Dendritic cell treated with granulocyte-macrophage colony-stimulating factor and Interleukin-4, amounts not matched to agents 40 ng/mL and 50 ng/mL, for 4 days (primary cell): ENCODE results near the gene CCL16.
"Not testable (repeated sequence)": the region's sequence is repeated elsewhere in the genome, so short reads cannot be mapped to it uniquely, and the experiment has no call there.

Source experiments
- H3K27ac Mint-ChIP-seq: one replicate; pipeline ENCODE4 v1.8.0; 2022; ENCODE audit warnings: mild to moderate bottlenecking, mixed read lengths
- H3K27me3 Mint-ChIP-seq: one replicate; pipeline ENCODE4 v1.8.0; 2022; ENCODE audit warnings: mild to moderate bottlenecking, mixed read lengths
- H3K36me3 Mint-ChIP-seq: one replicate; pipeline ENCODE4 v1.8.0; 2022; ENCODE audit warnings: low read depth, mixed read lengths
- H3K4me1 Mint-ChIP-seq: one replicate; pipeline ENCODE4 v1.8.0; 2022; ENCODE audit warnings: low read depth, mixed read lengths
- H3K4me3 Mint-ChIP-seq: one replicate; pipeline ENCODE4 v1.8.0; 2022; ENCODE audit warnings: mild to moderate bottlenecking, moderate library complexity, mixed read lengths
- H3K9me3 Mint-ChIP-seq: one replicate; pipeline ENCODE4 v1.8.0; 2022; ENCODE audit warnings: mixed read lengths
- intact Hi-C: fragments of 100-400 bp; cut with micrococcal nuclease; formaldehyde crosslinking; loops from one replicate; pipeline ENCODE4 v1.15.0; 2022

CCL16 gene

GRCh38 chr17:36001862-36002603, 20.7 kb upstream of the CCL16 start:
- intact Hi-C loops: no loop called here
- peaks cover 32% of the 10 kb centered on the region for H3K4me1 Mint-ChIP-seq
- no peaks in the 10 kb centered on the region for H3K27me3 Mint-ChIP-seq
- H3K4me3 Mint-ChIP-seq: no peak overlapping the region
- H3K9me3 Mint-ChIP-seq: no peaks in the 10 kb centered on the region
- H3K27ac Mint-ChIP-seq: peak overlapping the region; percentile 48
- H3K36me3 Mint-ChIP-seq: no peaks in the 10 kb centered on the region

GRCh38 chr17:36001110-36001771, 19.9 kb upstream of the CCL16 start, which contains the start of gene CCL15:
TSS of gene CCL15 (minus strand) at chr17:36001553. CDS start at chr17:36001492, 61 bp downstream.
- Mint-ChIP-seq H3K36me3 (no peaks in the 10 kb centered on the region), H3K27ac (peak within 1 kb of the TSS; percentile 48), H3K4me1 (peaks cover 32% of the 10 kb centered on the region), H3K4me3 (no peak within 1 kb of the TSS), H3K9me3 (no peaks in the 10 kb centered on the region), H3K27me3 (peaks cover 1% of the 10 kb centered on the region)
- intact Hi-C loops: no loop called here

GRCh38 chr17:36000732-36001109, 19.4 kb upstream of the CCL16 start:
- intact Hi-C loops: no loop called here
- Mint-ChIP-seq H3K27ac (no peak overlapping the region), H3K27me3 (peaks cover 1% of the 10 kb centered on the region), H3K36me3 (no peaks in the 10 kb centered on the region), H3K4me1 (peaks cover 32% of the 10 kb centered on the region), H3K9me3 (no peaks in the 10 kb centered on the region), H3K4me3 (no peak overlapping the region)

GRCh38 chr17:35998756-35999155, 17.5 kb upstream of the CCL16 start:
- H3K27me3 Mint-ChIP-seq: peaks cover 1% of the 10 kb centered on the region
- peaks cover 28% of the 10 kb centered on the region for H3K4me1 Mint-ChIP-seq
- no peaks in the 10 kb centered on the region for H3K36me3 Mint-ChIP-seq
- peak overlapping the region; percentile 35 for H3K27ac Mint-ChIP-seq
- no peaks in the 10 kb centered on the region for H3K9me3 Mint-ChIP-seq
- intact Hi-C loops: no loop called here
- no peak overlapping the region for H3K4me3 Mint-ChIP-seq

GRCh38 chr17:35998018-35998545, 16.8 kb upstream of the CCL16 start:
- H3K27ac Mint-ChIP-seq: no peak overlapping the region
- intact Hi-C loops: no loop called here
- H3K36me3 Mint-ChIP-seq: no peaks in the 10 kb centered on the region
- peaks cover 1% of the 10 kb centered on the region for H3K27me3 Mint-ChIP-seq
- H3K4me3 Mint-ChIP-seq: no peak overlapping the region
- H3K4me1 Mint-ChIP-seq: peaks cover 25% of the 10 kb centered on the region
- H3K9me3 Mint-ChIP-seq: no peaks in the 10 kb centered on the region

GRCh38 chr17:35995346-35995745, 14.0 kb upstream of the CCL16 start:
- H3K9me3 Mint-ChIP-seq, H3K4me3 Mint-ChIP-seq, H3K27ac Mint-ChIP-seq, H3K27me3 Mint-ChIP-seq, H3K36me3 Mint-ChIP-seq, intact Hi-C loops: not testable (repeated sequence)
- H3K4me1 Mint-ChIP-seq: peaks cover 21% of the 10 kb centered on the region

- Mint-ChIP-seq H3K27ac (no peak overlapping the region), H3K4me1 (peaks cover 24% of the 10 kb centered on the region), H3K36me3 (no peaks in the 10 kb centered on the region), H3K9me3 (no peaks in the 10 kb centered on the region), H3K27me3 (no peaks in the 10 kb centered on the region), H3K4me3 (no peak overlapping the region)
- intact Hi-C loops: no loop called here
These were observed 9.8 kb upstream of the CCL16 start for GRCh38 chr17:35991075-35991474.

GRCh38 chr17:35988164-35988563, 6.9 kb upstream of the CCL16 start:
- no peak overlapping the region for H3K27ac Mint-ChIP-seq
- intact Hi-C loops: no loop called here
- H3K4me1 Mint-ChIP-seq: peaks cover 46% of the 10 kb centered on the region
- no peaks in the 10 kb centered on the region for H3K9me3 Mint-ChIP-seq
- peaks cover 2% of the 10 kb centered on the region for H3K27me3 Mint-ChIP-seq
- H3K4me3 Mint-ChIP-seq: no peak overlapping the region
- H3K36me3 Mint-ChIP-seq: peaks cover 13% of the 10 kb centered on the region

- H3K36me3 Mint-ChIP-seq: peaks cover 13% of the 10 kb centered on the region
- peak within 1 kb of the TSS; percentile 49 for H3K4me3 Mint-ChIP-seq
- H3K9me3 Mint-ChIP-seq: no peaks in the 10 kb centered on the region
- peaks cover 38% of the 10 kb centered on the region for H3K4me1 Mint-ChIP-seq
- peak within 1 kb of the TSS; percentile 63 for H3K27ac Mint-ChIP-seq
- intact Hi-C loops: no loop called here
- H3K27me3 Mint-ChIP-seq: peaks cover 2% of the 10 kb centered on the region
These were observed 5.3 kb upstream of the CCL16 start, which contains the start of gene CCL14 for GRCh38 chr17:35986643-35987042. TSS of gene CCL14 (minus strand) at chr17:35986729. CDS start at chr17:35986649, 80 bp downstream.

GRCh38 chr17:35984140-35984539, 2.8 kb upstream of the CCL16 start:
- Mint-ChIP-seq H3K27me3 (peaks cover 4% of the 10 kb centered on the region), H3K4me1 (peaks cover 49% of the 10 kb centered on the region), H3K4me3 (no peak overlapping the region), H3K9me3 (no peaks in the 10 kb centered on the region), H3K36me3 (peaks cover 13% of the 10 kb centered on the region), H3K27ac (peak overlapping the region; percentile 21)
- intact Hi-C loops: no loop called here

- peaks cover 63% of the 10 kb centered on the region for H3K4me1 Mint-ChIP-seq
- H3K9me3 Mint-ChIP-seq: no peaks in the 10 kb centered on the region
- H3K4me3 Mint-ChIP-seq: no peak overlapping the region
- peak overlapping the region; percentile 54 for H3K27ac Mint-ChIP-seq
- H3K27me3 Mint-ChIP-seq: peaks cover 6% of the 10 kb centered on the region
- intact Hi-C loops: no loop called here
- H3K36me3 Mint-ChIP-seq: peaks cover 13% of the 10 kb centered on the region
These were observed 1.3 kb upstream of the CCL16 start for GRCh38 chr17:35982409-35983191.

- Mint-ChIP-seq H3K4me3 (no peak overlapping the region), H3K27ac (peak overlapping the region; percentile 54), H3K36me3 (peaks cover 13% of the 10 kb centered on the region), H3K4me1 (peaks cover 68% of the 10 kb centered on the region), H3K9me3 (no peaks in the 10 kb centered on the region), H3K27me3 (peaks cover 6% of the 10 kb centered on the region)
- intact Hi-C loops: no loop called here
These were observed 622 bp upstream of the CCL16 start for GRCh38 chr17:35981908-35982330.

- no peak overlapping the region for H3K4me3 Mint-ChIP-seq
- no peaks in the 10 kb centered on the region for H3K9me3 Mint-ChIP-seq
- peaks cover 3% of the 10 kb centered on the region for H3K27me3 Mint-ChIP-seq
- peak overlapping the region; percentile 66 for H3K27ac Mint-ChIP-seq
- peaks cover 63% of the 10 kb centered on the region for H3K4me1 Mint-ChIP-seq
- peaks cover under 1% of the 10 kb centered on the region for H3K36me3 Mint-ChIP-seq
- intact Hi-C loops: no loop called here
These were observed 3.0 kb downstream of the CCL16 start for GRCh38 chr17:35978346-35978745.

GRCh38 chr17:35977509-35977908, 3.8 kb downstream of the CCL16 start:
- peak overlapping the region; percentile 66 for H3K27ac Mint-ChIP-seq
- peaks cover 70% of the 10 kb centered on the region for H3K4me1 Mint-ChIP-seq
- H3K9me3 Mint-ChIP-seq: no peaks in the 10 kb centered on the region
- no peaks in the 10 kb centered on the region for H3K36me3 Mint-ChIP-seq
- intact Hi-C loops: no loop called here
- peaks cover 3% of the 10 kb centered on the region for H3K27me3 Mint-ChIP-seq
- H3K4me3 Mint-ChIP-seq: no peak overlapping the region
